NCI-H1417 treated with DMSO at 0.1 percent for 48 hours (cell line): ENCODE data around the gene GTF2IRD1.
"Not testable (repeated sequence)": the region's sequence is repeated elsewhere in the genome, so short reads cannot be mapped to it uniquely, and the experiment has no call there.

Experiments
- DNase-seq: peaks from one replicate; lab custom pipeline; 2025; lab: John Stamatoyannopoulos, UW

Gene GTF2IRD1

DNA sequence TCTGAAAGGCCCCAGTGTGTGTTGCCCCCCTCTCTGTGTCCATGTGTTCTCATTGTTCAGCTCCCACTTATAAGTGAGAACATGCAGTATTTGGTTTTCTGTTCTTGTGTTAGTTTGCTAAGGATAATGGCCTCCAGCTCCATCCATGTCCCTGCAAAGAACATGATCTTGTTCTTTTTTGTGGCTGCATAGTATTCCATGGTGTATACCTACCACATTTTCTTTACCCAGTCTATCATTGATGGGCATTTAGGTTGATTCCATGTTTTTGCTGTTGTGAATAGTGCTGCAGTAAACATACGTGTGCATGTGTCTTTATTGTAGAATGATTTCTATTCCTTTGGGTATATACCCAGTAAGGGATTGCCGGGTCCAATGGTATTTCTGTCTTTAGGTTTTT, 37.8 kb downstream of the GTF2IRD1 start:
- DNase-seq, result not testable (repeated sequence)

DNA sequence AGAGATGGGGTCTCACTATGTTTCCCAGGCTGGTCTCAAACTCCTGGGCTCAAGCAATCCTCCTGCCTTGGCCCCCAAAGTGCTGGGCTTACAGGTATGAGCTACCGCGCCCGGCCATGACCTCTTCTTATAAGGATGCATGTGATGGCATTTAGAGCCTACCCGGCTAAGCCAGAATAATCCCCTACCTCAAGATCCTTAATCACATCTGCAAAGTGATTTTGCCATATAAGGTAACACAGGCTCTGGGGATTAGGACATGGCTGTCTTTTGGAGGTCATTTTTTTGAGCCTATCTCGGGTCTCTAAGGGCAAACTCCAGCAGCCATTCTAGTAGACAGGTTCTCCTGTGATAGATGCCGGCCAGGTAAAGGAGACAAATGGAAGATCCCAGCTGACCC, 39.6 kb downstream of the GTF2IRD1 start:
- no peak for DNase-seq

DNA sequence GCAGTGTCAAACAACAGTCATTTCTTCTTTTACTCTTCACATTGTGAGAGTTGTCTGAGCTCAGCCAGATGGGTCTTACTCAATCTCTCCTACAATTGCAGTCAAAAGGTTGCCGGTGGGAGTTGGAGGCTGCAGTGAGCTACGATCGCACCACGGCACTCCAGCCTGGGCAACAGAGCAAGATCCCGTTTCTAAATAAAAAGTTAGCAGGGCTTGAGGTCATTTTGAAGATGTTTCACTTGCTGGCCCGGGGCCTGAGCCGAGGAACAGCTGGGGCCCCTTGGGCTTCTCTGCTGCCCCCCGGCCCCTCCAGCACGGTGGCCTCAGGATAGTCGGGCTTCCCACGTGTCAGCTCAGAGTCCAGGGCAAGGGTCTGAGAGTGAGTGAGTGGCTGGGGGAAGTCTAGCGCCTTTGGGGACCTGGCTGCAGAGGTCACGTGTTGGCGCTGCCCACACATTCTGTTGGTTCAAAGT, 40.4 kb downstream of the GTF2IRD1 start:
- no peak for DNase-seq

DNA sequence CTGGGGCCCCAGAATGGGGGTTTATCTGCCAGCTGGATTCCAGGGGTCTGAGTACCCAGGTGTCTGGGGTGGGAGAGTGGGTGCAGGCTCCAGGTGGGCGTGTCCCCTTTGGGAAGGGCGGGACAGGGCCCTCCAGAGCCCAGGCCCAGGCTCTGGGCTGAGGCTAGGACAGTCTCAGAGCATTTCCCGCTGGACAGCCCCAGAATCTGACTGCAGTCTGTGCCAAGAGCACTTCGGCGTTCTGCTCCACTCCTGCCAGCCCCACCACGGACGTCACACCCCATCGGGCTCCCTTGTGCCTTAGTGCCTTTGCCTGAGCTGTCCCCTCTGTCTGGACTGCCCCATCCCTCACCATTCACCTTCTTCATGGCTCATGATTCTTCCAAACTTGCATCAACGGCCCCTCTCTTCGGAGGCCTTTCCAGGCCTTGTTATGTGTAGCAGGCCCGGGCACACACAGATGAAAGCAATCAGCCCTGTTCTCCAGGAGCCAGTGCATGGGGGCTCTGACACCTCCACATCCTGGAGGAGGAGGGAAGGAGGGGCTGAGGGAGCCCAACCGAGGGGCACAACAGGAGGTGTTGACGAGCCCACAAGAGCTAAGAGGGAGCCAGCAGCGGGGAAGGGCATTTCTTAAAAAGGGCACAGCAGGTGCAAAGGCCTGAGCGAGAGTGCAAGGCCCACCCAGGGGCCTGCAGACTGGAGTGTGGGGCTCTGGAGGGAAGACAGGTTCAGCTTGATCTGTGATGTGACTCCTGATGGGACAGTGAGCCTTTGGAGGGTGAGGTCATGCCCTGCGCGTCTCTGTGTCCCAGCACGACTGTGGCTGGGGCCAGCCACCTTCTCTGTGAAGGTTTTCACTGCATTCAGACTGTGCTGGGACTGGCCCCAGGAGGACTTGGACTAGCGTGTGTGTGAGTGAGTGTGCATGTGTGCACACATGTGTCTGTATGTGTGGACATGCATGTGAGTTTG, 41.7 kb downstream of the GTF2IRD1 start:
- no peak for DNase-seq

DNA sequence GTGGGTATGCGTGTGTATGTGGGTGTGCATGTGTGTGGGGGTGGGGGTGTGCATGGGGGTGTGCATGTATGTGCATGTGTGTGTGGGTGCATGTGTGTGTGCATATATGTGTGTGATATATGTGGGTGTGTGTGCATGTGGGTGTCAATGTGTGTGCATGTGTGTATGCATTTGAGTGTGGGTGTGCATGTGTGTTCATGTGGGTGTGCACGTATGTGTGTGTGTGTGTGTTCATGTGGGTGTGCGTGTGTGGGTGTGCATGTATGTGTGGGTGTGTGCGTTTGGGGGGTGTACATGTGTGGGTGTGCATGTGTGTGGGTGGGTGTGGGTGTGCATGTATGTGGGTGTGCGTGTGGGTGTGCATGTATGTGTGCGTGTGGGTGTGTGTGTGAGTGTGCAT, 42.6 kb downstream of the GTF2IRD1 start:
- DNase-seq, result no peak

DNA sequence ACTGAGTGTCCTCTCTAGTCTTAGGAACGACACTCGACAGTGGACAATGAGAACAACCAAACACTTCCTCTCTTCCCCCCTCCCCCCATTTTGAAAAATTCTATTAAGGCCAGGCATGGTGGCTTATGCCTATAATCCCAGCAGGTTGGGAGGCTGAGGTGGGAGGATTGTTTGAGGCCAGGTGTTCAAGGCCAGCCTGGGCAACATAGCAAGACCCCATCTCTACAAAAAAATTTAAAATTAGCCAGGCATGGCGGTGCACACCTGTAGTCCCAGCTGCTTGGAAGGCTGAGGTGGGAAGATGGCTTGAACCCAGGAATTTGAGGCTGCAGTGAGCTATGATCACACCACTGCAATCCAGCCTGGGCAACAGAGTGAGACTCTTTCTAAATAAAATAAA, 43.1 kb downstream of the GTF2IRD1 start:
- not testable (repeated sequence) for DNase-seq

DNA sequence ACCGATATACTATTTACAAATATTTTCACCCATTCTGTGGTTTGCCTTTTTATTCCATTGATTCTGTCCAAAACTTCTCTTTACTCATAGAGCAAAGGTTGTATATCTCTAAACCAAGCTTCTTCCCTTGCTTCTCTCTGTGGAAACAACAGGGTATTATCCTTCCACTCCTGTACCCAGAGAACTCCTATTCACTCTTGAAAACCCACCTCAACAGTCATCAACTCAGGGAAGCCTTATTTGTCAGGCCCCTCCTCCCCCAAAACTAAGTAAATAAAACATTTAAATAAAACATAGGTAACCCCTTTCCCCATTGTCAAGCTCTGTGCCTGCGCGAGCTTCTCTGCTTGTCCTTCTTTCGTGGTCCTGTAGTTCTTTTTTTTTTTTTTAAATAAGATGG, 44.6 kb downstream of the GTF2IRD1 start:
- DNase-seq, result no peak

DNA sequence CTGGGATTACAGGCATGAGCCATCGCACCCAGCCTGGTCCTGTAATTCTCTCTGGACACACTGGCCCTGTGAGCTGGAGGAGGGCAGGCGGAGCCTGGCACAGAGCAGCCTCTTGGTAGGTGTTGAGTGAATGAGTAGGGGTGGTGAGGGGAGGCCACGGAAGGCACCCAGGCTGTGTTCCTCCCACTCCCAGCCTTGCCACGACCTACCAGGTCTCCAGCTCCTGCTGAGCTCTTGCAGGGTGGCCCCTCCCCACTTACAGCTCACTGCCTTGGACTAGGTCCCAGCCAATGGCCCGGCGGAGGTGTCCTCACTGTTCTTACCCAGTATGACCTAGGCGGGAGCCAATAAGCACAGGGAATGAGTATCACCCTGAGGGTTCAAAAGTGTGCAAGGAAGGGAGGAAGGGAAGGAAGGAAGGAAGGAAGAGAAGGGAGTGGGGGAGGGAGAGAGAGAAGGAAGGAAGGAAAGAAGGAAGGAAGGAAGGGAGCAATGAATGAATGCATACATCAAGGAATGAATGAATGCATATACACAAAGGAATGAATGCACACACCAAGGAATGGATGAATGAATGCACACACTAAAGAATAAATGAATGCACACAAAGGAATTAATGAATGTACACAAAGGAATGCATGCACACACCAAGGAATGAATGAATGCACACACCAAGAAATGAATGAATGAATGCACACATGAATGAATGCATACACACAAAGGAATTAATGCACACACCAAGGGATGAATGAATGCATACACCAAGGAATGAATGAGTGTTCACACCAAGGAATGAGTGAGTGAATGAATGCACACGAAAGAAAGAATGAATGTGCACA, 45.5 kb downstream of the GTF2IRD1 start:
- DNase-seq, result no peak

DNA sequence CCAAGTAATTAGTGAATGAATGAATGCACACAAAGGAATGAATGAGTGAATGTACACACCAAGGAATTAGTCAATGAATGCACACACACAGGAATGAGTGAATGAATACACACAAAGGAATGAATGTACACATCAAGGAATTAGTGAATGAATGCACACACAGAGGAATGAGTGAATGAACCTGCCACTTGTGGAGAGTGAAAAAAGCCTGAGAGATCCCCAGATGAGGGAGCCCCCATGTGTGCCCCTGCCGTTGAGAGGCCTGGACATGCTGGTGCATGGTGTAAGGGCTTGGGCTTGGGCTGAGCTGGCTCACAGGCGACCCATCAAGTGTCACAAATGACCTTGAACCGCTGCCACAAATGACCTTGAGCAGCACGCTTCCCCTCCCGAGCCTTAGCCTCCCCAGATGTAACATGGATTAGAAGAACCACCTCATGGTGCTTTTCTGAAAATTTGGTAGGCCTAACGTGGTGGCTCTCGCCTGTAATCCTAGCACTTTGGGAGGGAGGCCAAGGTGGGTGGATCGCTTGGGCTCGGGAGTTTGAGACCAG, 46.2 kb downstream of the GTF2IRD1 start:
- DNase-seq, result no peak

DNA sequence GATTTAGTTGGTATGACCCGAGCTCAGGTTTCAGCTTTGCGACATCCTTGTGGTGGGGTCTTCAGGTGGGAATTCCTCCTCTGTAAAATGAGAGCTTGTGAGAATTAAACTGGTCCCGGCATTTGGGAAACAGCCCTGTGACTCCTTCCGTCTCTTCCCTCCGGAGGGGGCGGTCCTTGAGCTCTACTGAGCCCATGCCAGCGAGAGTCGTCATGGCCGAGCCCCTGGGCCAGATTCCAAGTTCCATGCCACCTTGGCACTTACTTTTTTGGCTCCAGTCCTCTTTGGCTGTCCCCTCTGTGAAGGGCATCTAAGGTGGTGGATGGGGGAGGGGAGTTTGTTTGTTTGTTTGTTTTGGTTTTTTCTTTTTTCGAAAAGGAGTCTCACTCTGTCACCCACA, 47.6 kb downstream of the GTF2IRD1 start:
- no peak for DNase-seq

DNA sequence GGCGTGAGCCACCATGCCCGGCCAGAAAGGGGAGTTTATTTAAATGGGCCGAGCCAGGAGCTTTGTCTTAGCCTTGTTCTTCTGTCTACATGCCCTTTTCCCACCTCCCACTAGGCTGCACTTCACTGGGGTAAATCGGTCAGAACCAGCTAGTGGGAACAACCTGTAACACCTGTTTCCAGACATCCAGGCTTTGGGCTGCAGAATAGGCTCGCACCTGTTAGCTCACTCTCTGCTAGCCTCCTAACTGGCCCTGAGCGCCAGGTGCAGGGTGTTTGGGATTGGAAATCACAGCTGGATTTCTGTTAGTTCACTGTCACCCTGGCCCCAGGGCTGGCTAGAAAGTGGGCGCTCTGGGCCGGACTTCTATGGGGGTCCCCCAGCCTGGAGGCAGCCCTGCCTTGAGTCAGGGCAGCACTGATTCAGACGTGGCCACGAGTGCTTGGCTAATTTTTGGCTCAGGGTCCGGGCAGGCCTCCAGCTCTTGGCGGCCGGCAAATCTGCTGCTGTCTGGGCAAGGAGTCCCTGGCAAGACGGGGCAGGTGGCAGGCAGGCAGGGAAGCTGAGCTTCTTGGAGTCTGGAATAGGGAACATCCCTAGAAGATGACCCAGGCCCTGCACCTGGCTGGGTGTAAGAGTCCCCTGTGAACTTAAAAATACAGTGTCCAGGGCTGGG, 48.6 kb downstream of the GTF2IRD1 start:
- peak; percentile 24 for DNase-seq

DNA sequence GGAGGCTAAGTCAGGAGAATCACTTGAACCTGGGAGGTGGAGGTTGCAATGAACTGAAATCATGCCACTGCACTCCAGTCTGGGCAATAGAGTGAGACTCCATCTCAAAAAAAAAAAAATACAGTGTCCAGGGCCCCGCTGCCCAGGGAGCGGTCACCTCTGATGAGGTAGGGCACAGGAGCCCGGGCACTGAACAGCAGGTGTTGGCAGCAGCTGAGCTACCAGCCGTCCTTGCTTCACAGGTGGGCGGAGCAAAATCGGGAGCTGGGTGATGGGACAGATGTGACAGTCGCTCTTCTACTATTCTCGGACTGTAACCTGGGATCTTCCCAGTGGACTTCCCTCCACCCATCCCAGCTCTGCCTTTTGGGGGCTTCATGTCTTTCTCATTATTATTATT, 49.4 kb downstream of the GTF2IRD1 start:
- no peak for DNase-seq

DNA sequence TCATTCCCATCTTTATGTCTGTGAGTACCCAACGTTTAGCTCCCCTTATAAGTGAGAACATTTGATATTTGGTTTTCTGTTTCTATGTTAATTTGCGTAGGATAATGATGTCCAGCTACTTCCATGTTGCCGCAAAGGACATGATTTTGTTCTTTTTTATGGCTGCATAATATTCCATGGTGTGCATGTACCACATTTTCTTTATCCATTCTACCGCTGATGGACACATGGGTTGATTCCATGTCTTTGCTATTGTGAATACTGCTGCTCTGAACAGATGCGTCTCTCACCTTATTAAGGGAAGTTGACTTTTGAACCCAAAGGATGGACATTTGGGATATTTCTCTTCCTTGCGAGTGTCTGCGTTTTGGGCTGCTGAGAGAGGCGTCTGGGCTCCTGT, 50.2 kb downstream of the GTF2IRD1 start:
- no peak for DNase-seq

DNA sequence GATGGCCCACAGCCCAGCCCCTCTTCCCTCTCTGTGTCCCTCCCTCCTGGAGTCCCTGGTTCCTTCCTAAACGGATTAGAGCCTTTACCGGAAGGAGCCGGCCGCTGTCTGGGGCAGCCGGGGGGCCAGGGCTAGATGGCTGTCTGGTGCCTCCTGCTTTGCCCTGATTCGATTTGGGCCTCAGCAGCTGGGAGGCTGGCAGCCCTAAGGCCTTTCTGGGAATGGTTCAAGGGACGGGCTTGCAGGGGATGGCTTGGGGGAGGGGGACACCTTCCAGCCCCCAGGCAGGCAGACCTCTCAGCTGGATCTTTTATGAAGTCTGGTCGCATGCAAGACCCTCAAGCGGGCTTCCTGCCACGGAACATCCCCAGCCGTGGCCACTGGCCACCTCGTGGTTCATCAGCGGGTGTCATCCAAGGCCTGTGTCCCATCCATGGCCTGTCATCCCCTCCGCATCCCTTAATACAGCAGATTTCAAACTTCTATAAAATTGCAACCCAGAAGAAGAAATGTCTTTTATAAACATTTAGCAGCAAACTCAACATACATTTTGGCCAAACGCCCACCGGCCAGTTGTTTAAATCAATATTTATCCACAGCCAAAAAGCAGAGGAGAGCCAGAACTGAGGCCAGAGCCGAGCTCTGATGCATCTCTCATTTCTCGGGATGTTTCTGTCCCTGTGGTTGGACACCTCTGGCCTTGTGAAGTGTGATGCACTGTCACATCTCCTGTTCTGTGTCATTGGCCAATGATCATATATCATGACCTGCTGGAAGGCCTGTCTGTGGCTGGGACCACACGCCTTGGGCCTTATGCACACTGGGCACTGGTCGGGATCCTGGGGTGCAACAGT, 52.0 kb downstream of the GTF2IRD1 start:
- DNase-seq, result no peak

DNA sequence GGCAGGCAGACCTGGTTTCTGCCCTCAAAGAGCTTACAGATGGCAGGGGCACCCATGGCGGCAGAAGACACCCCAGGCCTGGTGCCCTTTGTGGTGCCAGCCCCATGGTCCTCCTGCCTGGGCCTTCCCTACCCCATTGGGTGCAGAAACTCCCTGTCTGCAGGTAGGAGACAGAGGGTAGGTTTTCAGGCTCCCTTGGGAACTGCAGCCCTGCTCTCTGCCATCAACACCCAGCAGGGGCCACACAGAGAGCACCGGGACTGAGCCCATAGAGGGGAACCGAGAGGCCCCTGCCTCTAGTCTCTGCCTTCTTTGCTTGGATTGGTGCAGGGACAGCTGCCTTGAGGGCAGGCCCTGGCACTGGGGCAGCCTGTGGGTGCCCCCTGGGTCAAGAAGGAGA, 52.6 kb downstream of the GTF2IRD1 start:
- DNase-seq, result no peak

DNA sequence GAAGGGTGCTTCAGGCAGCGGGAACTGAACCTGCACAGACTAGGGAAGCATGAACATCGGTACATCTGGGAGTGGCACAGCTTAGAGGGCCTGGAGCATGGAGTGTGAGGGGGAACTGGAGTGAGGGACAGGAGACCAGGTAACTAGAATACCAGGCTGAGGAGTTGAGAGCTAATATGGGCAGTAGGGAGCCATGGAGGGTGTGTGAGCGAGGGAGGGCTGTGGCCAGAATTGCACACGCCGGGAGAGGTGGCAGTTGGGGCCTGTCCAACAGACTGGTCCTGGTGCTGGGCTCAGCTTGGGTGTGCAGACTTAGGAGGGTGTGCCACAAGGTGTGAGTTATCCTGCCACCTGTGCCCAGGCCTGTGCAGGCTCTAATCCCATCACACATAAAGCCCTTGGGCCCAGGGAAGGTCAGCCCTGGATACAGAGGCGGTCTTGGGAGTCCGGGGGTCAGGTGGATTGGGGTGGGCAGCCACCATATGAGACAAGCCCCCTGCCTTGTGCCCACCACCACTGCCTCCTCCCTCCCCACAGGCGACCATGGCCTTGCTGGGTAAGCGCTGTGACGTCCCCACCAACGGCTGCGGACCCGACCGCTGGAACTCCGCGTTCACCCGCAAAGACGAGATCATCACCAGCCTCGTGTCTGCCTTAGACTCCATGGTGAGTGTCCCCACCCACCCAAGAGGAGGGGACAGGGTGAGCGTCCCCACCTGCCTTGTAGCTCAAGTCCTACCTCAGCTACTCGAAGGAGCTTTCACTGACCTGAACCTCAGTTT, 54.0 kb downstream of the GTF2IRD1 start:
- DNase-seq, result no peak

DNA sequence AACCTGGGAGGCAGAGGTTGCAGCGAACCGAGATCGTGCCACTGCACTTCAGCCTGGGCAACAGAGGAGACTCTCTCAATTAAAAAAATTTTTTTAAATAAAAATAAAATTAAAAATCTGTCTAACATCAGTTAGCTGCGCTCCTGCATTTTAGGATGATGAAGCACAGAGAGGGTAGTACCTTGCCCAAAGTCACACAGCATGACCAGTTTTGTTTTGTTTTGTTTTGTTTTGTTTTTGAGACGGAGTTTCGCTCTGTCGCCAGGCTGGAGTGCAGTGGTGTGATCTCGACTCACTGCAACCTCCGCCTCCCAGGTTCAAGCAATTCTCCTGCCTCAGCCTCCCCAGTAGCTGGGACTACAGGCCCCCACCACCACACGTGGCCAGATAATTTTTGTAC, 55.7 kb downstream of the GTF2IRD1 start:
- DNase-seq, result not testable (repeated sequence)

DNA sequence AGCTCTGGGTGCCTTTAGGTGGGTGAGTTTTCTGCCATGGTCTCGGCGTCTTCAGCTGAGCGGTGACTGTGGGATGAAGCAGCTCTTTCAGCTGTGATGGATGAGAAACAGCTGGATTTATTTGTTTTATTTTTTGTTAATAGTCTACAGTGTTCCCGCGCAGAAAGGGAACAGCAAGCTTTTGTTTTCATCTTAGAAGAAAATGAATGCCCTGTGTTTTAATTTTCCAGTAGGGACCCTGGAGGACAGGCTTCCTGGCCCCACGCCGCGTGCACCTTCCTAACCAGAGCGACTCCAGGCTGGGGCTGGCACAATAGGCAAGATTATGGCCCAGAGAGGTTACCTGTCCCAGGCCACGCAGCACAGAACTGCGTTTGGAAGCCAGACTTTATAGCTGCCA, 57.6 kb downstream of the GTF2IRD1 start:
- no peak for DNase-seq

DNA sequence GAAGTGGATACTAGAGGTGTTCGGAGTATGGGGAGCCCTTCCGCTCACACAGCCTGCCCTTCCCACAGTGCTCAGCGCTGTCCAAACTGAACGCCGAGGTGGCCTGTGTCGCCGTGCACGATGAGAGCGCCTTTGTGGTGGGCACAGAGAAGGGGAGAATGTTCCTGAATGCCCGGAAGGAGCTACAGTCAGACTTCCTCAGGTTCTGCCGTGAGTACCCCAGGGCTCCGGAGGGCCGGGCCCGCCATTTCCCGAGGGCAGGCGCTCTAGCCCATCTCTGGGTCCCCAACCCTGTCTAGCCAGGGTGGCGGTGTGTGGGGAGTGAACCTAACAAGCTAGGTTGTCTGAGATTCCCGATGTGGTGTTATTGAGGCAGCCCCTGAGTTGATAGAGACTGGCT, 59.1 kb downstream of the GTF2IRD1 start:
- no peak for DNase-seq

DNA sequence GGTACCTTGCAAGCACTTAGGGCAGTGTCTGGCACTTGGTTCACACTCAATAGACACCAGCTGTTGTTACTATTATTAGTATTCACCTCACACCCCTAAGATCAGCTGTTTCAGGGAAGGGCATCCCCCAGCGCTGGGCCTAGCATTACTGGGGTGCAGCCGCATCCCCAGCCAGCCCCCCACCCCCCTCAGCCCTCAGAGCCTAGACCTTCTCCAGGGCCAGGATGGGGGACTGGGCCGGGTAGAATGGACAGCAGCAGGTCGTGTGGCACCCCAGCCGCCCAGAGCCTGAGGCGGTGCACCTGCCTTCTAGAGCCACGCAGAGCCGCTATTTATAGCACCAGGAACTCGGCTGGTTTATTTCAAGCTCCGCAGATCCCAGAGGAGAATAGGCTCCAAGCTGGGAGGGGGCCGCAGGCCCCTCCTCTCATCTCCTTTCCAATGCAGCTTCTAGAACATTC, 60.5 kb downstream of the GTF2IRD1 start:
- peak; percentile 23 for DNase-seq
